Naive thymus-derived CD4-positive, alpha-beta T cell (primary cell): ENCODE results near the gene ADAMTS15. TPM values are rescaled to one million over a fixed set of nuclear protein-coding genes. Genes with fewer than 3 reads are reported as not detected.

Experiments used
- ATAC-seq: fragments of 150-1000 bp; cut with Tn5 transposase; 2 replicates; pipeline ENCODE4 v1.10.0; 2021; ENCODE audit warnings: mild to moderate bottlenecking, moderate library complexity
- CTCF ChIA-PET: fragments of 350-600 bp; sonication (Branson Sonifier 250); formaldehyde crosslinking; loops from one replicate; lab custom pipeline; 2021; ENCODE audit warnings: antibody characterized with exemption; lab: Charles Lee
- POLR2A ChIA-PET: fragments of 350-600 bp; sonication (Branson Sonifier 250); formaldehyde crosslinking; loops from one replicate; lab custom pipeline; 2021; ENCODE audit warnings: antibody characterized with exemption, inconsistent platforms; lab: Charles Lee
- DNase-seq, 9 donors: peaks; one replicate each; pipeline versions ENCODE4 v3.0.0 to v3.0.0-alpha.2; 2020 to 2022; ENCODE audit warnings: mixed read lengths in 1 of 9
- H3K27ac ChIP-seq: one replicate; pipeline ENCODE4 v1.7.0; 2013; ENCODE audit warnings: mild to moderate bottlenecking, low read depth, low read length, moderate library complexity
- H3K27me3 ChIP-seq, 2 donors: one replicate each; pipeline ENCODE4 v1.7.0; 2013; ENCODE audit warnings: low read length in 2 of 2, mild to moderate bottlenecking in 2 of 2, moderate library complexity in 2 of 2; ENCODE audit not compliant: control insufficient read depth in 2 of 2, insufficient read depth in 2 of 2
- H3K36me3 ChIP-seq, 3 experiments: 1 replicate in 2 of 3; 2 replicates in 1 of 3; pipeline ENCODE4 v1.7.0; 2013; ENCODE audit warnings: low read length in 3 of 3, mild to moderate bottlenecking in 3 of 3, moderate library complexity in 1 of 3; ENCODE audit not compliant: insufficient read depth in 3 of 3, control insufficient read depth in 2 of 3
- H3K4me1 ChIP-seq, 2 donors: one replicate each; pipeline ENCODE4 v1.7.0; 2013; ENCODE audit warnings: low read length in 2 of 2, mild to moderate bottlenecking in 2 of 2, moderate library complexity in 1 of 2; ENCODE audit not compliant: control insufficient read depth in 2 of 2, insufficient read depth in 2 of 2
- H3K4me3 ChIP-seq: 2 replicates; pipeline ENCODE4 v1.7.0; 2013; ENCODE audit warnings: mild to moderate bottlenecking, low read length
- H3K9me3 ChIP-seq, 3 experiments: 1 replicate in 2 of 3; 2 replicates in 1 of 3; pipeline ENCODE4 v1.7.0; 2013; ENCODE audit warnings: low read length in 3 of 3; ENCODE audit not compliant: control insufficient read depth in 2 of 3
- H3K27ac Mint-ChIP-seq, 9 donors: one replicate each; pipeline ENCODE4 v1.8.0; 2020 to 2022; ENCODE audit warnings: mixed read lengths in 9 of 9, mild to moderate bottlenecking in 8 of 9, moderate library complexity in 5 of 9, inconsistent platforms in 2 of 9
- H3K27me3 Mint-ChIP-seq, 5 donors: one replicate each; pipeline ENCODE4 v1.8.0; 2021 to 2022; ENCODE audit warnings: mixed read lengths in 5 of 5, mild to moderate bottlenecking in 1 of 5
- H3K36me3 Mint-ChIP-seq, 5 donors: one replicate each; pipeline ENCODE4 v1.8.0; 2020 to 2022; ENCODE audit warnings: mixed read lengths in 5 of 5, mild to moderate bottlenecking in 3 of 5, inconsistent platforms in 1 of 5
- H3K4me1 Mint-ChIP-seq, 7 donors: one replicate each; pipeline ENCODE4 v1.8.0; 2020 to 2022; ENCODE audit warnings: mixed read lengths in 7 of 7, mild to moderate bottlenecking in 3 of 7, inconsistent platforms in 1 of 7
- H3K4me3 Mint-ChIP-seq, 10 donors: one replicate each; pipeline ENCODE4 v1.8.0; 2020 to 2022; ENCODE audit warnings: mild to moderate bottlenecking in 10 of 10, mixed read lengths in 10 of 10, moderate library complexity in 6 of 10, inconsistent platforms in 2 of 10
- H3K9me3 Mint-ChIP-seq, 11 donors: one replicate each; pipeline ENCODE4 v1.8.0; 2020 to 2022; ENCODE audit warnings: mixed read lengths in 11 of 11, mild to moderate bottlenecking in 4 of 11, inconsistent platforms in 1 of 11, moderate library complexity in 1 of 11
- intact Hi-C, 2 donors: fragments of 100-400 bp; cut with micrococcal nuclease; formaldehyde crosslinking; loops; one replicate each; pipeline ENCODE4 v1.15.1; 2023
- polyA plus RNA-seq, 2 donors: library from polyadenylated mRNA; unstranded; fragments of 300-500 nt; fragmentation: Illumina TruSeq; gene quantifications; one replicate each; pipeline ENCODE4 v1.2.3, GENCODE V29; 2021
- total RNA-seq, 6 experiments: library from RNA in 5 of 6; stranded (reverse) in 5 of 6; gene quantifications; 1 replicate in 5 of 6; 2 replicates in 1 of 6; pipeline ENCODE4 v1.2.3 and lab custom pipeline; 2021 to 2026

ADAMTS15 gene
- total and polyA plus RNA-seq, 7 experiments from 2014 or later = 0.12 TPM; not detected in 6

- Histone ChIP-seq H3K27ac (no peak overlapping the region), H3K9me3 (no peaks in the 10 kb centered on the region), H3K4me3 (no peak overlapping the region), H3K4me1 (no peaks in the 10 kb centered on the region), H3K36me3 (no peaks in the 10 kb centered on the region), H3K27me3 (no peaks in the 10 kb centered on the region)
- ATAC-seq (no peak), DNase-seq (no peak)
- Mint-ChIP-seq H3K27ac (no peak overlapping the region), H3K27me3 (peaks cover 0 to 19% (median 3%) of the 10 kb centered on the region in 5 donors), H3K4me1 (peaks cover 0 to 1% (median 0%) of the 10 kb centered on the region in 7 donors), H3K4me3 (no peak overlapping the region), H3K9me3 (no peaks in the 10 kb centered on the region), H3K36me3 (no peaks in the 10 kb centered on the region)
- intact Hi-C loops = no loop called here
- POLR2A ChIA-PET = no interaction called here
- CTCF ChIA-PET = no interaction called here
Measured at GRCh38 chr11:130465263-130465662, 16.8 kb downstream of the ADAMTS15 start.

DNA sequence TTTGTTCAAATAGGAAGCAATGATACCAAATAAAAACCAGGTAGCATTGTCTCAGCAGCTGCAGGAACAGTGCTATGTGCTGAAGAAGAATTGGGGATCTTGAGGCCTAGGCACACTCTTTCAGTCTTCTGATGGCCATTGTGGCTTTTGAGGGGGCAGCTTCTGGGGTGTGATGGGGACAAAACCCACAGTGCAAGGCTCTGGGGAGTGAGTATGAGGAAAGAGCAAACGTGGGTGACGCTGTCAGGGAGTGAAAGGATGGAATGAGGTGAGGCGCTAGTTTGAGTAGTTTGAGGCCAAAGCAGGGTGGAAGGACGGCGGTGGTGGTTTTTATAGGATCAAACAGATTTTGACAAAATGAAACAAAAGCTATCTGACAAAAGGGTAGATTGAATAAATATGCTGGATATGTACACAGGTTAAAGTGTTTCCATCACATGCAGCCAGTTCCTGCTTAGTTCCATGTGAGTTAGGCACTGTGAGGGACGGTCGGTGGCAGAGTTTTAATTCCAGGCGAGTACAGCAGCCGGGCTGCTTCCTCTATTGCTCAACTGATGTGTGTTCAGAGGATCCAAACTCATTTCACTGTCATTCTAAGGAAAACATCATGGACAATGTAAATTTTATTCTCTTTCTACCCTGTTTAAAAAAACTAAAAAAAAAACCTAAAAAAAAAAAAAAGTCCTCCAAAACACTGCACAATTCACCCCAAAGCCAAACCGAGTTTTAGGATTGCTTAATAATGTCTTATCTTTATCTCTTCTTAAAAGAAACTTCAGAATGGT is 18.9 kb downstream of the ADAMTS15 start:
- DNase-seq (no peak), ATAC-seq (no peak)
- Histone ChIP-seq H3K27me3 (no peaks in the 10 kb centered on the region), H3K4me3 (no peak overlapping the region), H3K4me1 (no peaks in the 10 kb centered on the region), H3K9me3 (no peaks in the 10 kb centered on the region), H3K27ac (no peak overlapping the region), H3K36me3 (no peaks in the 10 kb centered on the region)
- peaks cover 0 to 5% (median under 1%) of the 10 kb centered on the region in 5 donors for H3K27me3 Mint-ChIP-seq
- POLR2A ChIA-PET = no interaction called here
- intact Hi-C loops = no loop called here
- CTCF ChIA-PET = no interaction called here
- no peak overlapping the region for H3K4me3 Mint-ChIP-seq
- no peak overlapping the region for H3K27ac Mint-ChIP-seq
- H3K4me1 Mint-ChIP-seq = peaks cover 0 to 1% (median 0%) of the 10 kb centered on the region in 7 donors
- no peaks in the 10 kb centered on the region for H3K36me3 Mint-ChIP-seq
- H3K9me3 Mint-ChIP-seq = no peaks in the 10 kb centered on the region

DNA sequence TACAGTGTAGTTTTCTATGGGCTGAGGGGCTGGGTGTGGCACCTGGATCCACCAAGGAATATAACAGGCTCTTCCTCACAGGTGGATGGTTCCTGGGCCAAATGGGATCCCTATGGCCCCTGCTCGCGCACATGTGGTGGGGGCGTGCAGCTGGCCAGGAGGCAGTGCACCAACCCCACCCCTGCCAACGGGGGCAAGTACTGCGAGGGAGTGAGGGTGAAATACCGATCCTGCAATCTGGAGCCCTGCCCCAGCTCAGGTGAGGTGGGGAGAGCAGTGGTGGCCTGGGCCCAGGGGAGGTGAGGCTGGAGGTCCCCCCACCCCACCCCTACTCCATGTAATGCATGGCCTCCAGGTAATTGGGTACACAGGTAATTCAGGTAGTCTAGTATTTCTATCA is 20.7 kb downstream of the ADAMTS15 start:
- intact Hi-C loops = no loop called here
- no peaks in the 10 kb centered on the region for H3K36me3 ChIP-seq
- Mint-ChIP-seq H3K4me1 (no peaks in the 10 kb centered on the region), H3K9me3 (no peaks in the 10 kb centered on the region), H3K36me3 (no peaks in the 10 kb centered on the region), H3K27me3 (no peaks in the 10 kb centered on the region), H3K4me3 (no peak overlapping the region), H3K27ac (no peak overlapping the region)
- ChIA-PET POLR2A (no interaction called here), CTCF (no interaction called here)
- H3K27ac ChIP-seq = no peak overlapping the region
- no peak for ATAC-seq
- H3K27me3 ChIP-seq = no peaks in the 10 kb centered on the region
- no peaks in the 10 kb centered on the region for H3K4me1 ChIP-seq
- DNase-seq = peak in 1 of 9 donors; percentile 11
- H3K4me3 ChIP-seq = no peak overlapping the region
- H3K9me3 ChIP-seq = no peaks in the 10 kb centered on the region

DNA sequence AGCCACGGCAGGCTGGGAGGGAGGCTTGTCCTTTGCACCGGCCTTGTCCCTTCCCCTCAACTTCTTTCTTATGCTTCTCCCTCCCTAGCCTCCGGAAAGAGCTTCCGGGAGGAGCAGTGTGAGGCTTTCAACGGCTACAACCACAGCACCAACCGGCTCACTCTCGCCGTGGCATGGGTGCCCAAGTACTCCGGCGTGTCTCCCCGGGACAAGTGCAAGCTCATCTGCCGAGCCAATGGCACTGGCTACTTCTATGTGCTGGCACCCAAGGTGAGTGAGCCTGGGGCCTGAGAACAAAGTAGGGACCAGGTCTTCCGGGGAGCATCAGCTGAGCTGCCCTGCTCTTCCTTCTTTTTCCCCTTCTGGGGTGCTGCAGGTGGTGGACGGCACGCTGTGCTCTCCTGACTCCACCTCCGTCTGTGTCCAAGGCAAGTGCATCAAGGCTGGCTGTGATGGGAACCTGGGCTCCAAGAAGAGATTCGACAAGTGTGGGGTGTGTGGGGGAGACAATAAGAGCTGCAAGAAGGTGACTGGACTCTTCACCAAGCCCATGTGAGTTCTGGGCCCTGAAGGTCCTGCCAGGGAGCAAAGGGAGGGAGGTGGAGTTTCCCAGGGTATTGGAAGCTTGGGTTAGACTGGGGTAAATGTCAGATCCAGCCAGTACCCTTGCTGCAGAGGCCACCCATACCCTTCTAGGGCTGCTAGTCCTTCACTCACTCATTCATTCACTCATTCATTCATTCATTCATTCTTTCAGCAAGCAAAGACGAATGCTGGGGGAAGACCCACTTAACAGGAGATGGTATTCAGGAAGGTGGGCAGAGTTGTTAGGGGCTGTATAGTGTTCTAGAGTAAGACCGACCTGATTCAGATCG is 22.6 kb downstream of the ADAMTS15 start:
- H3K9me3 ChIP-seq = no peaks in the 10 kb centered on the region
- ATAC-seq (no peak), DNase-seq (no peak)
- Mint-ChIP-seq H3K27me3 (no peaks in the 10 kb centered on the region), H3K27ac (no peak overlapping the region), H3K36me3 (no peaks in the 10 kb centered on the region), H3K4me1 (no peaks in the 10 kb centered on the region), H3K4me3 (no peak overlapping the region), H3K9me3 (no peaks in the 10 kb centered on the region)
- CTCF ChIA-PET = no interaction called here
- H3K36me3 ChIP-seq = no peaks in the 10 kb centered on the region
- intact Hi-C loops = no loop called here
- no peaks in the 10 kb centered on the region for H3K4me1 ChIP-seq
- H3K27ac ChIP-seq = no peak overlapping the region
- POLR2A ChIA-PET = no interaction called here
- no peak overlapping the region for H3K4me3 ChIP-seq
- no peaks in the 10 kb centered on the region for H3K27me3 ChIP-seq

- Histone ChIP-seq H3K27me3 (no peaks in the 10 kb centered on the region), H3K9me3 (no peaks in the 10 kb centered on the region), H3K27ac (no peak overlapping the region), H3K36me3 (no peaks in the 10 kb centered on the region), H3K4me1 (no peaks in the 10 kb centered on the region), H3K4me3 (no peak overlapping the region)
- Mint-ChIP-seq H3K9me3 (no peaks in the 10 kb centered on the region), H3K4me1 (peaks cover 0 to 2% (median 0%) of the 10 kb centered on the region in 7 donors), H3K27me3 (no peaks in the 10 kb centered on the region), H3K4me3 (no peak overlapping the region), H3K36me3 (no peaks in the 10 kb centered on the region), H3K27ac (no peak overlapping the region)
- CTCF ChIA-PET = no interaction called here
- no peak for ATAC-seq
- POLR2A ChIA-PET = no interaction called here
- no peak for DNase-seq
- intact Hi-C loops = no loop called here
Measured at GRCh38 chr11:130471731-130472433, 23.4 kb downstream of the ADAMTS15 start.

DNA sequence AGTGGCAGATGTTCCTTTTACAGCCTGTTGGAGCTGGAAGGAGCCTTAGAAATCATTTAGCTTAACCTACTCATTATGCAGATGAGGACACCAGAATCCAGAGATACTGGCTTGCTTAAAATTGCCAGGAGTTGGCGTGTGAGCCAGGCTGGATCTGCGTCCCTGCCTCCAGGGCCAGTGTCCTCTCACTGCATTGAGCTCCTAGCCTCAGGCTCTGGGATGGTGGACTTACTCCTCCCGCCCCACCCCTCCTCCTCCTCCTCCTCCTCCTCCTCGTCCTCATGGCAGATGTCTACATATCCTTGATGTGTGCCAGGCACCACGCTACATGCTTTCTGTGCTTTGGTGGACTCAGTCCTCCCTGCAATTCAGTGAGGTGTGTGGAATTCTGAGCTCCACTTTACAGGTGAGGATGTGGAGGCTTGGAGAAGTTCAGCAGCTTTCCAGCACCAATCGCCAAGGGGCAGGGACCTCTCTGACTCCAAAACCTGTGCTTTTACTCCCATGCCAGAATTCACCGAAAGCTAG is 24.1 kb downstream of the ADAMTS15 start:
- H3K27ac ChIP-seq = no peak overlapping the region
- Mint-ChIP-seq H3K9me3 (no peaks in the 10 kb centered on the region), H3K4me3 (no peak overlapping the region), H3K4me1 (peaks cover 0 to 2% (median 0%) of the 10 kb centered on the region in 7 donors), H3K36me3 (no peaks in the 10 kb centered on the region), H3K27me3 (no peaks in the 10 kb centered on the region), H3K27ac (no peak overlapping the region)
- no peak overlapping the region for H3K4me3 ChIP-seq
- H3K27me3 ChIP-seq = no peaks in the 10 kb centered on the region
- H3K36me3 ChIP-seq = no peaks in the 10 kb centered on the region
- DNase-seq = no peak
- ChIA-PET CTCF (no interaction called here), POLR2A (no interaction called here)
- intact Hi-C loops = no loop called here
- ATAC-seq = no peak
- H3K4me1 ChIP-seq = no peaks in the 10 kb centered on the region
- H3K9me3 ChIP-seq = no peaks in the 10 kb centered on the region
